Nephron (organoid): ENCODE measurements around the gene PHOSPHO1.

ENCODE experiments used
- H3K27ac Mint-ChIP-seq, 3 experiments: 2 replicates each; pipeline ENCODE4 v1.8.0; 2020; ENCODE audit warnings: mixed read lengths in 3 of 3, mild to moderate bottlenecking in 2 of 3, moderate library complexity in 1 of 3
- H3K27me3 Mint-ChIP-seq: 2 replicates; pipeline ENCODE4 v1.8.0; 2021; ENCODE audit warnings: low read depth, mild to moderate bottlenecking, moderate library complexity, mixed read lengths
- H3K36me3 Mint-ChIP-seq: 2 replicates; pipeline ENCODE4 v1.8.0; 2020; ENCODE audit warnings: low read depth, mixed read lengths
- H3K4me1 Mint-ChIP-seq: 2 replicates; pipeline ENCODE4 v1.8.0; 2020; ENCODE audit warnings: mixed read lengths
- H3K4me3 Mint-ChIP-seq, 3 experiments: 2 replicates each; pipeline ENCODE4 v1.8.0; 2020; ENCODE audit warnings: mild to moderate bottlenecking in 3 of 3, mixed read lengths in 3 of 3, moderate library complexity in 2 of 3
- H3K9me3 Mint-ChIP-seq: 2 replicates; pipeline ENCODE4 v1.8.0; 2020; ENCODE audit warnings: mixed read lengths
- TF ChIP-seq, protein P1 (sequence below), 3 experiments: fragments of 200-600 bp; sonication (generic); IDR thresholded peaks; one replicate each; pipeline ENCODE4 v1.5.0; 2021; ENCODE audit warnings: antibody characterized with exemption in 3 of 3; ENCODE audit not compliant: unreplicated experiment in 3 of 3

Gene PHOSPHO1

DNA sequence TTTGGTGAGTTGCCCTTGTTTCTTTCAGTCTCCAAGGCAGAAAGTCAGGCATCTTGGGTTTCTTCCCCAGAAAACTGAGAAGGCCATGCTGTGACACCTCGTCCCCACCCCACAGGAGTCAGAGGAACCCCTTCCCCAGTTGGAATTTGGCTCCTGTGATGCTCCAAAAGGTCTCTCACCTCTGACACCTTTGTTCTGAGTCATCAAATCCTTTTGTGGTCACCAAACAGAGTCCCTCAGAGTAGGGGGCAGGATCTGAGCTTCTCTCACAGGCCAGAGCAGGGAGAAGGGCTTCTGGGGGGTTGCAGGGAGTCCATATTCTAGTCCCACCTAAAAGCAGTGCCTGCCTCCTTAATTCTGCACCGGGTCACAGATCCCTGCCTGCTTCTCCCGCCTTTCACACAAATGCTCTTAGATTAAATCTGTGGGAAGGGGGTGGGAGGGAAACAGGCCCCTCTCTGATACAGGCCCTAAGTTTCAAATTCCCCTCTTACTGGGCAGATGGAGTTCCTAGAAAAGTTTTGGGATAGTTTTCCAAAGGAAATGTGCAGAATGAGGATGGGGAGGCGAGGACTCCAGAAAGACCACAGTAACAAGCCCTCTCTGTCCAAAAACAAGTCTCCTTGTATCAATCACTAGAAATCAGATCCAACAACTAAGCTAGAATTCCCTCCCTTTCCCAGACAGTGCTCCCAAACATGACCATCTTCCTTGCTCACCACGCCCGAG is 1.3 kb downstream of the PHOSPHO1 start:
- Mint-ChIP-seq H3K27me3 (peaks cover 82% of the 10 kb centered on the region), H3K36me3 (no peaks in the 10 kb centered on the region), H3K27ac (no peak overlapping the region), H3K9me3 (no peaks in the 10 kb centered on the region), H3K4me1 (peaks cover 5% of the 10 kb centered on the region), H3K4me3 (peak overlapping the region; percentile 79 to 80 (median 80))
- TF ChIP-seq, protein P1, sequence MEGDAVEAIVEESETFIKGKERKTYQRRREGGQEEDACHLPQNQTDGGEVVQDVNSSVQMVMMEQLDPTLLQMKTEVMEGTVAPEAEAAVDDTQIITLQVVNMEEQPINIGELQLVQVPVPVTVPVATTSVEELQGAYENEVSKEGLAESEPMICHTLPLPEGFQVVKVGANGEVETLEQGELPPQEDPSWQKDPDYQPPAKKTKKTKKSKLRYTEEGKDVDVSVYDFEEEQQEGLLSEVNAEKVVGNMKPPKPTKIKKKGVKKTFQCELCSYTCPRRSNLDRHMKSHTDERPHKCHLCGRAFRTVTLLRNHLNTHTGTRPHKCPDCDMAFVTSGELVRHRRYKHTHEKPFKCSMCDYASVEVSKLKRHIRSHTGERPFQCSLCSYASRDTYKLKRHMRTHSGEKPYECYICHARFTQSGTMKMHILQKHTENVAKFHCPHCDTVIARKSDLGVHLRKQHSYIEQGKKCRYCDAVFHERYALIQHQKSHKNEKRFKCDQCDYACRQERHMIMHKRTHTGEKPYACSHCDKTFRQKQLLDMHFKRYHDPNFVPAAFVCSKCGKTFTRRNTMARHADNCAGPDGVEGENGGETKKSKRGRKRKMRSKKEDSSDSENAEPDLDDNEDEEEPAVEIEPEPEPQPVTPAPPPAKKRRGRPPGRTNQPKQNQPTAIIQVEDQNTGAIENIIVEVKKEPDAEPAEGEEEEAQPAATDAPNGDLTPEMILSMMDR (IDR thresholded peaks at IDR 0.05; ENCODE audit: unreplicated experiment in 3 of 3): no peak

DNA sequence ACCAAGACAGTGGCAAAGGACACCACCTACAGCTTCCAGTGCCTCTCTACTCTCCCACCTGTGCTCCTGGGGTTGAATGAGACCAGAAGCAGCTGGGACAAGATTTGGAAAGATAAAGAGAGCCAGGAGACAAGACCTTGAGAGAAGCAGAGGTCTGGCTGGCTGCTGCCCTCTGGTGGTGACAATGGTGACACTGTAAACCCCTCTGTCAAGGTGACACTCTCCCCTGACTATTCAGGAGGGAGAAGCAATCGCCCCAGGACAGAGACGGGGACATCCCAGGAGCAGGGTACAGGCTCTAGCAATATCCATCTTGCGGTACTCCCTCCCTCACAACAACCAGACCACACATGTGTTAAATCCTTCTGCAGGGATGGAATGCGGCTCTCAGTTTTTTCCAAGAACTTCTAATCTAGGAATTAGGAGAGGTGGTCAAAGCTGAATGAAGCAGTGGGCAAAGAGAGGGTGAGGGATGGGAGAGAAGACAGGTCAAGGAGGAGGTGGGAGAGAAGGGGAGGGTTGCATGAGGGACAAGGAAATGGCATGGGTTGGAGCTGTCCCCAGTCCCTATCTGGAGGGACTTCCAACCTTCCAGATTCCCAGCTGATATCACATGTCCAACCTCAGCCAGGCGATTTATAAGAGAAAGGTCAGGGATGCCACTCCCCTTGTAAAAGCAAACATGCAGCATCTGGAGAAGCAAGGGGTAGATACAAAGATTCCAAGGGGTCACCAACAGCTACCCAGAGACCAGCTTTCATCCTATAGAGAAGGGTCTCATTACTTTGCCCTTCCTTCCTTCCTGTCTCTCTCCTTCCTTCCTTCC is 2.9 kb downstream of the PHOSPHO1 start:
- Mint-ChIP-seq H3K9me3 (no peaks in the 10 kb centered on the region), H3K4me1 (peaks cover 11% of the 10 kb centered on the region), H3K4me3 (peak overlapping the region; percentile 4 to 43 (median 41)), H3K27ac (no peak overlapping the region), H3K36me3 (no peaks in the 10 kb centered on the region), H3K27me3 (peaks cover 89% of the 10 kb centered on the region)
- TF ChIP-seq, protein P1 (IDR thresholded peaks at IDR 0.05; ENCODE audit: unreplicated experiment in 3 of 3): peak; percentile 75 to 81 (median 79)

DNA sequence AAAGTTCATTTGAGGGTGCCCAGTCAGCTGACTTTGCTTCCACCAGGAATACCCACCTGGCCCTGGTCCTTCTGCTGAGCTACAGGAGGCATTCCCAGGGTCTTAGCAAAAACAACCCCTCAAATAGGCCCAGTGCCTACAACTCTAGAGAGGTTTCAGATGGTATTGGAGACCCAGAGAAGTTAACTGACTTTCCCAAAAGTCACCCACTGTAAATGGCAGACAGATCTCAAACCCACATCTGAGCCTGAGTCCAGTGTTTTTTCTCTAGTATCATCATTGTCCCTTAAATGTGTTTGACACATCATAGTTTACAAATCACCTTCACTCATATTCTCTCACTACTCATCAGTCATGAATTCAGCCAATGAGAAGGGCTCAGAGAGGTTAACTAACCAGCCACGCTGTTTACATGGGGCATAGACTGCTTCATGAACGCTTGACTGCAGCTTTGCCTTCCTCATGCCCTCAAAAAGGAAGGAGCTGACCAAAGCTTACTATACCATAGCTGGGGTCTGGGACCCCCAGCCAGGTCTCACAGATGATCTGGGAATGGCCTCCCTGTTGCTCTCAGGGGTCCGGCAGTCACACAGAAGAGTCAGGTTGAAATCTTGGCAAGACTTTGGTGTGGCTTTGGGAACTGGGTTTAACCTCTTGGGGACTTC is 3.7 kb downstream of the PHOSPHO1 start:
- TF ChIP-seq, protein P1 (IDR thresholded peaks at IDR 0.05; ENCODE audit: unreplicated experiment in 3 of 3): no peak
- peaks cover 94% of the 10 kb centered on the region for H3K27me3 Mint-ChIP-seq
- no peaks in the 10 kb centered on the region for H3K36me3 Mint-ChIP-seq
- H3K27ac Mint-ChIP-seq: no peak overlapping the region
- H3K9me3 Mint-ChIP-seq: no peaks in the 10 kb centered on the region
- peaks cover 11% of the 10 kb centered on the region for H3K4me1 Mint-ChIP-seq
- H3K4me3 Mint-ChIP-seq: no peak overlapping the region

DNA sequence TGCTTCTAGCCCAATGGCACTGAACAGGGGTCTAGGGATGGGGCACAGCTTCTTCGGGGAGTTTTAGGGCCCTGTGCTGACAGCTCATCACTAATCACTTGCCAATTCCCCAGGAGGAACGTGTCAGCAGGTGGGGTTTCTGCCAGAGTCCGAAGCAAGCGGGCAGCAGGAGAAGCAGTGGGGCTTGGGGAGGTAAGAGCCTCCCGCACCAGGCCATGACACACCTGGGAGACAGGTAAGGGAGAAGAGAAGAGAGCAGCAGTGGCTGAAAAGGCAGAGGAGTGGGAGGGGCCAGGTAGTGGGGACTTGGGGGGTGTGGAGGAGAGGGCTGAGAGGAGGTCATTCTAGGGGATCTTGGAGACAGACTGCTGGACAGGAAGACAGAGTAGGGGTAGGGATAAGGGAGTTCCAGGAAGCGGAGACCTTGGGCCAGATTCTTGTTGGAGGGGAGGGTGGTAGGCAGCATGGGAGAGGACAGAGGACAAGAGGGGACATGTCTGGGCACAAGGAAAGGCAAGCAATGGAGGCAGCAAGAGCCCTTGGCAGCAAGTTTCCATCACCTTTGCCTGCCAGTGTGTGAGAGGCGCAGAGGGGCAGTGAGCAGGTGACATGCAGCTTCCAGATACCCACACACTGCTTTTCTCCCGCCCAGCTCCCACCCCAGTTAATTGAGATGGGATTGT is 4.9 kb downstream of the PHOSPHO1 start:
- Mint-ChIP-seq H3K27ac (no peak overlapping the region), H3K4me3 (peak overlapping the region in 1 of 3 experiments; percentile 29), H3K27me3 (peaks cover 88% of the 10 kb centered on the region), H3K9me3 (no peaks in the 10 kb centered on the region), H3K36me3 (no peaks in the 10 kb centered on the region), H3K4me1 (peaks cover 6% of the 10 kb centered on the region)
- TF ChIP-seq, protein P1 (IDR thresholded peaks at IDR 0.05; ENCODE audit: unreplicated experiment in 3 of 3): no peak

DNA sequence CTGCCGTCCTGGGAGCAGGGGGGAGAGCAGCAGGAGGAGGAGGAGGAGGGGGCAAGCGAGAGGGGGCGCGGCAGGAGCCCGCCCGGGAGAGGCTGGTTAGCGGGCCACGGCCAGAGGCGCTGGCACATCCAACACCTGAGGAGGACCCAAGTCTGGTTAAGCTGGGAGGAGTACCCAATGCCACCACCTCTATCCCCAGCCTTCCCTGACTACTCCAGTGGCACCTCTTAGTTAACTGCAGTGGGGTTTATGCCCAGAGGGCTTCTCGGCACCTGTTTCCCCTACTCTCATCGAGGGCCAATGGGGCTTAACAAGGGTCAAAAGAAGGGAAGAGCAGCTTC is 5.6 kb downstream of the PHOSPHO1 start:
- TF ChIP-seq, protein P1 (IDR thresholded peaks at IDR 0.05; ENCODE audit: unreplicated experiment in 3 of 3): no peak
- peaks cover 6% of the 10 kb centered on the region for H3K4me1 Mint-ChIP-seq
- H3K27me3 Mint-ChIP-seq: peaks cover 86% of the 10 kb centered on the region
- H3K4me3 Mint-ChIP-seq: peak overlapping the region in 2 of 3 experiments; percentile 36 to 61
- H3K27ac Mint-ChIP-seq: no peak overlapping the region
- no peaks in the 10 kb centered on the region for H3K9me3 Mint-ChIP-seq
- H3K36me3 Mint-ChIP-seq: no peaks in the 10 kb centered on the region
